HEK293T (cell line): ENCODE measurements around the gene TMTC2.

Source experiments
- CTCF ChIA-PET: fragments of 350-600 bp; formaldehyde crosslinking; extraction: SDS; loops from one replicate; lab custom pipeline; 2021; ENCODE audit warnings: antibody characterized with exemption, inconsistent platforms; lab: Yijun Ruan, JAX
- POLR2A ChIA-PET: fragments of 350-600 bp; formaldehyde crosslinking; extraction: SDS; loops from one replicate; lab custom pipeline; 2020; ENCODE audit warnings: antibody characterized with exemption, inconsistent platforms; lab: Yijun Ruan, JAX
- DNase-seq: peaks from one replicate; pipeline ENCODE4 v3.0.0; 2012; ENCODE audit warnings: mixed read lengths; ENCODE audit errors: extremely low spot score
- ARNT ChIP-seq: fragments of 450-650 bp; IDR thresholded peaks from 2 replicates; pipeline ENCODE4 v1.6.1; 2017; ENCODE audit warnings: mild to moderate bottlenecking
- BHLHE40 ChIP-seq: fragments of 450-650 bp; IDR thresholded peaks from 2 replicates; pipeline ENCODE4 v1.6.1; 2016; ENCODE audit warnings: mild to moderate bottlenecking, moderate library complexity, borderline replicate concordance
- CTBP1 ChIP-seq: fragments of 450-650 bp; IDR thresholded peaks from 2 replicates; pipeline ENCODE4 v1.6.1; 2016; ENCODE audit warnings: borderline replicate concordance
- ELF4 ChIP-seq: fragments of 450-650 bp; IDR thresholded peaks from 2 replicates; pipeline ENCODE4 v1.6.1; 2017; ENCODE audit warnings: antibody characterized with exemption
- FOXA1 ChIP-seq: fragments of 450-650 bp; IDR thresholded peaks from 2 replicates; pipeline ENCODE4 v1.6.1; 2016; ENCODE audit warnings: mild to moderate bottlenecking
- FOXK2 ChIP-seq: fragments of 450-650 bp; IDR thresholded peaks from 2 replicates; pipeline ENCODE4 v1.6.1; 2016; ENCODE audit warnings: mild to moderate bottlenecking
- FOXM1 ChIP-seq: fragments of 450-650 bp; IDR thresholded peaks from 2 replicates; pipeline ENCODE4 v1.6.1; 2017; ENCODE audit warnings: mild to moderate bottlenecking, borderline replicate concordance
- HDGF ChIP-seq: fragments of 450-650 bp; IDR thresholded peaks from 2 replicates; pipeline ENCODE4 v1.6.1; 2017; ENCODE audit warnings: antibody characterized with exemption, borderline replicate concordance
- L3MBTL2 ChIP-seq: fragments of 450-650 bp; conservative IDR thresholded peaks from 2 replicates; pipeline ENCODE4 v1.6.1; 2016; ENCODE audit warnings: mild to moderate bottlenecking
- LEF1 ChIP-seq: fragments of 450-650 bp; IDR thresholded peaks from 2 replicates; pipeline ENCODE4 v1.6.1; 2017; ENCODE audit warnings: mild to moderate bottlenecking, borderline replicate concordance
- NFRKB ChIP-seq: fragments of 450-650 bp; IDR thresholded peaks from 2 replicates; pipeline ENCODE4 v1.6.1; 2016; ENCODE audit warnings: mild to moderate bottlenecking, moderate library complexity
- SP1 ChIP-seq: fragments of 450-650 bp; IDR thresholded peaks from 2 replicates; pipeline ENCODE4 v1.6.1; 2017
- SUZ12 ChIP-seq: fragments of 450-650 bp; IDR thresholded peaks from 2 replicates; pipeline ENCODE4 v1.6.1; 2016; ENCODE audit warnings: mild to moderate bottlenecking
- TARDBP ChIP-seq: fragments of 450-650 bp; IDR thresholded peaks from 2 replicates; pipeline ENCODE4 v1.6.1; 2016
- ZNF384 ChIP-seq: fragments of 450-650 bp; IDR thresholded peaks from 2 replicates; pipeline ENCODE4 v1.6.1; 2016
- TF ChIP-seq, protein P1 (sequence below): fragments of 450-650 bp; IDR thresholded peaks from 2 replicates; pipeline ENCODE4 v1.6.1; 2016

The TMTC2 gene

DNA sequence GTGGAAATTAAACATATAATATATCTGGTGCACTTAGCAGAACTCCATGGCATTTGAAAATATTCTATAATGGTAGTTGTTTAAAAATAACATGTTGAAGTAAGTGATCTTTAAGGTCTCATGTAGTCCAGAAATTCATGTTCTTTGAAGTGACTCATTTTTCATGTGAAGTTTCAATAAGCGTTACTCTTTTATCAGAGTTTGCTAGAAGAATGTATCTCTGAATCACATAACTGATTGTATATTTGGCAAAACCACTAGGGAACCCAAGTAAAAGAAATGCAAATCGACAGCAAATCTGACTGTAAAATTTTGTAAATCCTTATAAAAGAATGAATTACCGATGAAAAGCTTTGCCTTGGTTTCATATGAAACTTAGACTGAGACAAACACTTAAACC, 463.3 kb downstream of the TMTC2 start:
- no peak for DNase-seq
- TF ChIP-seq ELF4 (no peak), FOXA1 (no peak), FOXK2 (no peak), FOXM1 (no peak), L3MBTL2 (no peak), BHLHE40 (no peak), LEF1 (no peak)
- TF ChIP-seq, protein P1, sequence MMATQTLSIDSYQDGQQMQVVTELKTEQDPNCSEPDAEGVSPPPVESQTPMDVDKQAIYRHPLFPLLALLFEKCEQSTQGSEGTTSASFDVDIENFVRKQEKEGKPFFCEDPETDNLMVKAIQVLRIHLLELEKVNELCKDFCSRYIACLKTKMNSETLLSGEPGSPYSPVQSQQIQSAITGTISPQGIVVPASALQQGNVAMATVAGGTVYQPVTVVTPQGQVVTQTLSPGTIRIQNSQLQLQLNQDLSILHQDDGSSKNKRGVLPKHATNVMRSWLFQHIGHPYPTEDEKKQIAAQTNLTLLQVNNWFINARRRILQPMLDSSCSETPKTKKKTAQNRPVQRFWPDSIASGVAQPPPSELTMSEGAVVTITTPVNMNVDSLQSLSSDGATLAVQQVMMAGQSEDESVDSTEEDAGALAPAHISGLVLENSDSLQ: no peak
- ChIA-PET POLR2A (no interaction called here), CTCF (no interaction called here)

DNA sequence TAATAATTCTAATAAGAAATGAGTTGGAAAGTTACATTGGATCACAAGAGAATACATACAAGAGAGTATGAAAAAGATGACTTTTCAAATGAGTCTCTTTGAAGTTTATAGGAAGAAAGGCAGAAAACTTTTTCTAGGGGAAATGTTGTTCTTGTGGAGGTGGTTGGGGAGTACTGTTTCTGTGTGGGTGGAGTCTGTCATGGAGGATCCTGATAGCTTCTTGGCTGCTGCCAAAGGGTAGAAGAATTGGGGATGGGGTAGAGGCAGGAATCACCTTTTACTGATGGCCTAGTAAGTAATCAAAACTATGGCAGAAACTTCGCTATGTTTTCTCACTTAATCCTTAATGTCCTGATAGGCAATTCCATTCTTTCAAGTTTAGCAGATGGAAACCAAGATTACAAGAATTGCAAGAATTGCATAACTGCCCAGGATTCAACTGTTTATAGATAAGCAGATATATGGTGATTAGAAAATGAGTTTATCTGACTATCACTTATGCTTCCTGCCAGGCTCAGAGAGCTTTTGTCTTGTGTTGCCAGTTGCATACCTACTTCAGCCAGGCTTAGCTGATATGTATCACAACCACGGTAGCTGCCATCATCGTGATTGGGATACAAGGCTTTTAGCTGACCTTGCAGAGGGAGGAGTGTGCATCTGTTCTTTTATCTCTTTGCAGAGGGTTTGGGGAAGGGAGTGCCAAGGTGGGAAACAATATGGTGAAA, 463.9 kb downstream of the TMTC2 start:
- ChIA-PET CTCF (no interaction called here), POLR2A (no interaction called here)
- TF ChIP-seq ARNT (no peak), ZNF384 (no peak), SP1 (no peak), BHLHE40 (no peak), ELF4 (no peak), L3MBTL2 (no peak), HDGF (no peak), CTBP1 (no peak), TARDBP (no peak)
- DNase-seq: no peak

GRCh38 chr12:83153177-83153576, 466.5 kb downstream of the TMTC2 start:
- ChIA-PET CTCF (no interaction called here), POLR2A (no interaction called here)
- DNase-seq: no peak
- TF ChIP-seq FOXM1: no peak
- no peak for TF ChIP-seq BHLHE40
- no peak for TF ChIP-seq ZNF384
- TF ChIP-seq NFRKB: no peak
- TF ChIP-seq SUZ12: no peak
- TF ChIP-seq SP1: no peak
- no peak for TF ChIP-seq ELF4
- no peak for TF ChIP-seq LEF1
- TF ChIP-seq ARNT: no peak
- no peak for TF ChIP-seq L3MBTL2
- TF ChIP-seq TARDBP: no peak
- no peak for TF ChIP-seq FOXK2

GRCh38 chr12:83156815-83157214, 470.1 kb downstream of the TMTC2 start:
- no peak for DNase-seq
- TF ChIP-seq NFRKB (no peak), FOXK2 (no peak), LEF1 (no peak), CTBP1 (no peak), FOXA1 (no peak), FOXM1 (no peak)
- TF ChIP-seq, protein P1: no peak
- POLR2A ChIA-PET: no interaction called here
- CTCF ChIA-PET: no interaction called here

GRCh38 chr12:83157604-83158003, 470.9 kb downstream of the TMTC2 start:
- TF ChIP-seq NFRKB (no peak), HDGF (no peak), L3MBTL2 (no peak), SUZ12 (no peak), BHLHE40 (no peak), ZNF384 (no peak), SP1 (no peak), FOXA1 (no peak), FOXM1 (no peak), FOXK2 (no peak), ARNT (no peak), TARDBP (no peak), CTBP1 (no peak)
- DNase-seq: no peak
- ChIA-PET CTCF (no interaction called here), POLR2A (no interaction called here)

DNA sequence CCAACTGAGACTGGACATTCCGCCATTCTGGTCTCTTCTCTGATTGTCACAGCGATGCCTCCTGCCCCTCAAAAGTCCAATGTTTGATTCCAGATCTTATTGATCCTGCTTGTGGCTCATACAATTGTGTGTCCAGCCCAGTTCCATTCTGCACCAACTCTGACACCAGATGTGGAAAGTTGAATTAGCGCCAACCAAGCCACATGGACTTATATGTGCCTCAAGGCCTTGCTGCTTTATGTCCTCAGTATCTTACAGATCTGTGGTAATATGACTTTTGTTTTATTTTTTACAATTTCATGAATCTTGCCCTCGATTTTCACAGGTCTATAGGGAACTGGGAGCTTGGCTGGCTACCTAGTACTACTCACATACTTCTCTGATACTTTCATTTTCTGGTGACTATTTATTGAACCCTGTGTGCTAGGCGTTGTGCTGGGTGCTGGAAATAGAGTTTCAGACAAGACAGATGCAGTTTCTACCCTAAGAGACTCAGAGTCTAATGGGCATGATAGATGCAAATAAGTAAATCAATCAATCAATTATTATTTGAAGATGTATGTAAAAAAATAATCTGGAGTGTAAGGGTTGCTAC, 472.0 kb downstream of the TMTC2 start:
- POLR2A ChIA-PET: no interaction called here
- TF ChIP-seq FOXK2 (no peak), FOXA1 (no peak), ARNT (no peak)
- CTCF ChIA-PET: no interaction called here

GRCh38 chr12:83161456-83161855, 474.8 kb downstream of the TMTC2 start:
- DNase-seq: no peak
- ChIA-PET POLR2A (no interaction called here), CTCF (no interaction called here)
- TF ChIP-seq, protein P1: no peak
- TF ChIP-seq FOXA1 (no peak), FOXM1 (no peak), TARDBP (no peak), ELF4 (no peak), LEF1 (no peak), FOXK2 (no peak), BHLHE40 (no peak), SUZ12 (no peak), L3MBTL2 (no peak), HDGF (no peak)

More for the DNA sequence above, 472.0 kb downstream of the TMTC2 start:
- DNase-seq: no peak
